SK-N-SH (cell line): ENCODE measurements around the gene UBXN1. TPM values are rescaled to one million over a fixed set of nuclear protein-coding genes. Genes with fewer than 3 reads are reported as not detected.

Experiments
- CHD2 ChIP-seq: fragments of 150-350 bp; IDR thresholded peaks from 2 replicates; pipeline ENCODE4 v1.6.1; 2018; ENCODE audit warnings: low read length; ENCODE audit not compliant: partially characterized antibody
- CTCF ChIP-seq: fragments of 200-600 bp; sonication (generic); IDR thresholded peaks from 2 replicates; pipeline ENCODE4 v1.6.1; 2017; ENCODE audit warnings: antibody characterized with exemption, mild to moderate bottlenecking, moderate library complexity
- EP300 ChIP-seq, 2 experiments: IDR thresholded peaks; 2 replicates each; pipeline versions ENCODE4 v1.4.0 to v1.6.1; 2012; ENCODE audit warnings: borderline replicate concordance in 1 of 2, low read depth in 1 of 2, low read length in 1 of 2
- EZH2phosphoT487 ChIP-seq: fragments of 200-600 bp; sonication (generic); IDR thresholded peaks from 2 replicates; pipeline ENCODE4 v1.6.1; 2017; ENCODE audit warnings: low read depth, mixed run types, mild to moderate bottlenecking, antibody characterized with exemption, moderate library complexity, borderline replicate concordance
- FOXJ3 ChIP-seq: sonication (generic); formaldehyde crosslinking; IDR thresholded peaks from 2 replicates; pipeline ENCODE4 v1.5.1; 2020; ENCODE audit warnings: mild to moderate bottlenecking, missing genetic modification reagents
- GATA2 ChIP-seq: sonication (generic); formaldehyde crosslinking; IDR thresholded peaks from 2 replicates; pipeline ENCODE4 v1.5.0; 2020; ENCODE audit warnings: mild to moderate bottlenecking, missing genetic modification reagents
- IRF3 ChIP-seq: fragments of 150-350 bp; IDR thresholded peaks from 2 replicates; pipeline ENCODE4 v1.6.1; 2016; ENCODE audit warnings: mild to moderate bottlenecking, low read depth, low read length
- MAX ChIP-seq: IDR thresholded peaks from 2 replicates; pipeline ENCODE4 v1.4.0; 2012; ENCODE audit warnings: low read depth
- MXI1 ChIP-seq: IDR thresholded peaks from 2 replicates; pipeline ENCODE4 v1.6.1; 2012; ENCODE audit warnings: mild to moderate bottlenecking, low read depth, low read length, improper control_type of control experiment
- NFIC ChIP-seq: IDR thresholded peaks from 2 replicates; pipeline ENCODE4 v1.4.0; 2012; ENCODE audit warnings: borderline replicate concordance
- NRF1 ChIP-seq: IDR thresholded peaks from 2 replicates; pipeline ENCODE4 v1.6.1; 2012; ENCODE audit warnings: low read depth, mild to moderate bottlenecking, low read length
- POLR2AphosphoS5 ChIP-seq: IDR thresholded peaks from 2 replicates; pipeline ENCODE4 v1.6.1; 2012; ENCODE audit warnings: low read depth, low read length
- RAD21 ChIP-seq: IDR thresholded peaks from 2 replicates; pipeline ENCODE4 v1.6.1; 2012; ENCODE audit warnings: mild to moderate bottlenecking, low read length
- RCOR1 ChIP-seq: fragments of 150-350 bp; IDR thresholded peaks from 2 replicates; pipeline ENCODE4 v1.6.1; 2017; ENCODE audit warnings: antibody characterized with exemption, low read length
- RFX5 ChIP-seq: IDR thresholded peaks from 2 replicates; pipeline ENCODE4 v1.6.1; 2012; ENCODE audit warnings: mild to moderate bottlenecking, improper control_type of control experiment, low read length
- SIN3A ChIP-seq: IDR thresholded peaks from 2 replicates; pipeline ENCODE4 v1.6.1; 2012; ENCODE audit warnings: low read depth, mild to moderate bottlenecking, low read length, moderate library complexity, borderline replicate concordance
- TAF1 ChIP-seq: IDR thresholded peaks from 2 replicates; pipeline ENCODE4 v1.6.1; 2012; ENCODE audit warnings: low read depth, mild to moderate bottlenecking, low read length, moderate library complexity, borderline replicate concordance
- TEAD4 ChIP-seq: IDR thresholded peaks from 2 replicates; pipeline ENCODE4 v1.4.0; 2012; ENCODE audit warnings: mild to moderate bottlenecking, borderline replicate concordance; ENCODE audit not compliant: insufficient read depth
- USF2 ChIP-seq: fragments of 150-350 bp; IDR thresholded peaks from 2 replicates; pipeline ENCODE4 v1.6.1; 2017; ENCODE audit warnings: antibody characterized with exemption, low read length, low read depth, borderline replicate concordance
- YY1 ChIP-seq: IDR thresholded peaks from 2 replicates; pipeline ENCODE4 v1.4.0; 2012; ENCODE audit warnings: low read depth, mild to moderate bottlenecking
- polyA plus RNA-seq, 3 experiments: library from polyadenylated mRNA; depleted of rRNA; stranded (reverse); fragments of >200 nt; gene quantifications; 2 replicates each; pipeline ENCODE4 v1.2.3, GENCODE V29; 2012
- TF ChIP-seq, protein P1 (sequence below): IDR thresholded peaks from 2 replicates; pipeline ENCODE4 v1.4.0; 2012; ENCODE audit warnings: low read depth, borderline replicate concordance

The UBXN1 gene
- polyA plus RNA-seq, 1 of the 3 experiments (the other 2 are of a cell fraction): 256 TPM

DNA sequence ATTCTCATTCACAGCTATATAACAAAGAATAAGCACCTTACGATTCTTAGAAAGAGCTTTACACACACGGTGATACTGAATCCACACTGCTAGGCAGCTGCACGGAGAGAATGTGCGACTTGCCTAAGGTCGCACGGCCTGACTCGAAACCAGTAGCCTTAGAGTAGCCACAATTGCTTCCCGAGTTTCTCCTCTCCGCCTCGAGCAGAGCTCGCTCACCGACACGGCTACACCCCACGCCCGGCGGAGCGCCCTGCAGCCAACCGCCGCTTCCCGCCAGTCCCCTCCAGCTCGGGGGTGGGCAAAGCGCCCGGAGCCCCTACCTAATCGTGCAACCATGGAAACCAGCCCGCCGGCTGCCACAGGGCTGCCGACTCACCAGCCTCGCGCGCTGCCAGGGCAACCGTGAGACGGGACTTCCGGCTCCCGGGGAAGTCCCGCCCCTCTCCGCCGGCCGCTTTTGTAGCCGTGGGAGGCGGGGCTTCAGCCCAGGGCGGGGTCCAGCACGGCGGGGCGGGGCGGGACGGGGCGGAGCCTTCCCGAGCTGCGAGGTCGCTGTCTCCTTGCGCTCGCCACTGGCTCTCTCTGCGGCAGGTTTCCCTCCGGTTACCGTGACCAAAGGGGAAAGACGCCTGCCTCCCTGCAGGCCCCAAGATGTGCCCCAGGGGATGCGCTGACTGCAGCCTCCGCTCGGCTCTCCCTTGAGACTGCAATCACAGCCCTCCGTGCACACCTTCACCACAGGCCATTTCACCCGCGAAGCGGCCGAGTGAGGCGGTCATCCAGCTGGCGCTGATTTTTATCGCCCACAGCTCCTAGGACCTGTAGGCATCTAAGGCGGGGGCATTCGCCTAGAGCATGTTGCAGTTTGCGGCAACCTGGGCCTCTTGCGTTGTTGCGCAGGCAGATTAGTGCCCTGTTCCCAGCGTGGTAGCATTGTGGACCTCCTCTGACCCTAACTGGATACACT, 27.3 kb upstream of the UBXN1 start (continued):
- TF ChIP-seq SIN3A (peak; percentile 59; the same call in 1 of the 2 replicates), CHD2 (no peak), NRF1 (no peak), POLR2AphosphoS5 (peak; percentile 72), CTCF (no peak), MXI1 (peak; percentile 87), MAX (peak; percentile 74; the same call in 1 of the 2 replicates), GATA2 (CRISPR knock-in tag) (peak; percentile 88), IRF3 (no peak), TAF1 (peak; percentile 52; the same call in 1 of the 2 replicates), TEAD4 (no peak), RAD21 (no peak), USF2 (no peak), EZH2phosphoT487 (no peak), EP300 (IDR thresholded peaks at IDR 0.05; ENCODE audit: borderline replicate concordance in 1 of 2, low read depth in 1 of 2, low read length in 1 of 2) (no peak), RCOR1 (no peak), NFIC (peak; percentile 49; the same call in 1 of the 2 replicates), YY1 (peak; percentile 35; the same call in 1 of the 2 replicates), RFX5 (no peak), FOXJ3 (CRISPR knock-in tag) (no peak)
- TF ChIP-seq, protein P1, sequence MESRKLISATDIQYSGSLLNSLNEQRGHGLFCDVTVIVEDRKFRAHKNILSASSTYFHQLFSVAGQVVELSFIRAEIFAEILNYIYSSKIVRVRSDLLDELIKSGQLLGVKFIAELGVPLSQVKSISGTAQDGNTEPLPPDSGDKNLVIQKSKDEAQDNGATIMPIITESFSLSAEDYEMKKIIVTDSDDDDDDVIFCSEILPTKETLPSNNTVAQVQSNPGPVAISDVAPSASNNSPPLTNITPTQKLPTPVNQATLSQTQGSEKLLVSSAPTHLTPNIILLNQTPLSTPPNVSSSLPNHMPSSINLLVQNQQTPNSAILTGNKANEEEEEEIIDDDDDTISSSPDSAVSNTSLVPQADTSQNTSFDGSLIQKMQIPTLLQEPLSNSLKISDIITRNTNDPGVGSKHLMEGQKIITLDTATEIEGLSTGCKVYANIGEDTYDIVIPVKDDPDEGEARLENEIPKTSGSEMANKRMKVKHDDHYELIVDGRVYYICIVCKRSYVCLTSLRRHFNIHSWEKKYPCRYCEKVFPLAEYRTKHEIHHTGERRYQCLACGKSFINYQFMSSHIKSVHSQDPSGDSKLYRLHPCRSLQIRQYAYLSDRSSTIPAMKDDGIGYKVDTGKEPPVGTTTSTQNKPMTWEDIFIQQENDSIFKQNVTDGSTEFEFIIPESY: no peak
